HCT116 (cell line): Measurements from ENCODE around the gene SH3GL3. TPM values are rescaled to one million over a fixed set of nuclear protein-coding genes. Genes with fewer than 3 reads are reported as not detected.
A peak's percentile ranks its signal among the peaks of the same experiment; 100 is the strongest.

Experiments used
- ATAC-seq: fragments of 200-7000 bp; cut with Tn5 transposase; 2 replicates; pipeline ENCODE4 v1.9.1; 2020; ENCODE audit warnings: mild to moderate bottlenecking, moderate library complexity
- BruUV-seq: library from RNA; stranded (reverse); fragments of 400-500 nt; replicated peaks from 2 replicates; lab custom pipeline; 2021; lab: Mats Ljungman, UMichigan
- CTCF ChIA-PET: fragments of 300-600 bp; sonication (Branson Sonifier 250); formaldehyde crosslinking; loops from one replicate; lab custom pipeline; 2021; ENCODE audit warnings: antibody characterized with exemption; lab: Charles Lee
- POLR2A ChIA-PET: fragments of 300-600, 350-600 bp; sonication (Branson Sonifier 250); formaldehyde crosslinking; loops from one replicate; lab custom pipeline; 2021; ENCODE audit warnings: antibody characterized with exemption; lab: Charles Lee
- RAD21 ChIA-PET, 2 experiments: fragments of 300-600 bp; sonication (Branson Sonifier 250); formaldehyde crosslinking; loops; one replicate each; lab custom pipeline; 2023; ENCODE audit warnings: low total read pairs in 2 of 2; ENCODE audit not compliant: uncharacterized antibody in 2 of 2, unreplicated experiment in 2 of 2, low non-redundant PET in 1 of 2; lab: Charles Lee
- DNase-seq: peaks from one replicate; pipeline ENCODE4 v3.0.0-alpha.2; 2010; ENCODE audit warnings: low read depth, low spot score
- H2AFZ ChIP-seq: fragments of 200-600 bp; shearing (Covaris generic), sonication (generic); 2 replicates; pipeline ENCODE4 v1.6.1; 2017; ENCODE audit warnings: low read depth, mixed run types, mixed read lengths, antibody characterized with exemption, low read length; ENCODE audit not compliant: poor library complexity, severe bottlenecking
- H3K27ac ChIP-seq: 2 replicates; pipeline ENCODE4 v1.5.1; 2012; ENCODE audit warnings: low read depth, low read length
- H3K27me3 ChIP-seq: fragments of 200-600 bp; sonication (generic); 2 replicates; pipeline ENCODE4 v1.6.1; 2016; ENCODE audit warnings: mixed run types, low read length, mixed read lengths; ENCODE audit not compliant: insufficient read depth
- H3K36me3 ChIP-seq, 2 experiments: fragments of 200-500 bp in 1 of 2; fragments of 200-600 bp in 1 of 2; sonication (Bioruptor generic) in 1 of 2; sonication (generic) in 1 of 2; 2 replicates each; pipeline versions ENCODE4 v1.5.1 to v1.6.1; 2014 to 2016; ENCODE audit warnings: low read length in 2 of 2, inconsistent platforms in 1 of 2, mixed read lengths in 1 of 2, mixed run types in 1 of 2; ENCODE audit not compliant: insufficient read depth in 2 of 2, control insufficient read depth in 1 of 2
- H3K4me1 ChIP-seq, 2 experiments: fragments of 200-600 bp in 1 of 2; sonication (generic) in 1 of 2; 2 replicates each; pipeline versions ENCODE4 v1.5.1 to v1.6.1; 2012 to 2017; ENCODE audit warnings: low read length in 2 of 2, inconsistent platforms in 1 of 2, mild to moderate bottlenecking in 1 of 2, mixed read lengths in 1 of 2, mixed run types in 1 of 2, moderate library complexity in 1 of 2; ENCODE audit not compliant: insufficient read depth in 2 of 2, control insufficient read depth in 1 of 2
- H3K4me2 ChIP-seq: fragments of 200-600 bp; sonication (generic); 2 replicates; pipeline ENCODE4 v1.6.1; 2017; ENCODE audit warnings: mixed run types, low read length, mixed read lengths
- H3K4me3 ChIP-seq, 2 experiments: fragments of 200-600 bp in 1 of 2; sonication (generic) in 1 of 2; replicated peaks in 1 of 2; 2 replicates each; pipeline ENCODE4 v1.5.1; 2011 to 2016; ENCODE audit warnings: low read length in 2 of 2, control low read depth in 1 of 2, low read depth in 1 of 2, mild to moderate bottlenecking in 1 of 2, mixed read lengths in 1 of 2, mixed run types in 1 of 2
- H3K79me2 ChIP-seq: fragments of 200-600 bp; sonication (generic); 2 replicates; pipeline ENCODE4 v1.6.1; 2017; ENCODE audit warnings: mild to moderate bottlenecking, mixed run types, low read length, moderate library complexity, mixed read lengths; ENCODE audit not compliant: insufficient read depth
- H3K9ac ChIP-seq: fragments of 200-600 bp; sonication (generic); 2 replicates; pipeline ENCODE4 v1.6.1; 2016; ENCODE audit warnings: low read length, mixed read lengths
- H3K9me2 ChIP-seq: fragments of 200-600 bp; sonication (generic), shearing (Covaris generic); 2 replicates; pipeline ENCODE4 v1.6.1; 2017; ENCODE audit warnings: mixed run types, mild to moderate bottlenecking, moderate library complexity; ENCODE audit not compliant: insufficient read depth
- H3K9me3 ChIP-seq, 2 experiments: fragments of 200-500 bp in 1 of 2; fragments of 200-600 bp in 1 of 2; sonication (Bioruptor generic) in 1 of 2; sonication (generic) in 1 of 2; 2 replicates each; pipeline ENCODE4 v1.6.1; 2014 to 2017; ENCODE audit warnings: low read length in 2 of 2, mixed read lengths in 2 of 2, inconsistent platforms in 1 of 2, low read depth in 1 of 2, mild to moderate bottlenecking in 1 of 2, mixed run types in 1 of 2, moderate library complexity in 1 of 2; ENCODE audit not compliant: control insufficient read depth in 1 of 2, insufficient read depth in 1 of 2
- H4K20me1 ChIP-seq: fragments of 200-600 bp; sonication (generic), shearing (Covaris generic); 2 replicates; pipeline ENCODE4 v1.6.1; 2017; ENCODE audit warnings: mixed run types, mild to moderate bottlenecking, moderate library complexity; ENCODE audit not compliant: insufficient read depth
- CEBPB ChIP-seq: IDR thresholded peaks from 2 replicates; pipeline ENCODE4 v1.6.1; 2012; ENCODE audit warnings: low read depth
- ELF1 ChIP-seq: IDR thresholded peaks from 2 replicates; pipeline ENCODE4 v1.6.1; 2012; ENCODE audit warnings: low read depth, borderline replicate concordance
- EZH2 ChIP-seq: fragments of 200-600 bp; sonication (generic); IDR thresholded peaks from 2 replicates; pipeline ENCODE4 v1.6.1; 2017; ENCODE audit warnings: antibody characterized with exemption, mixed run types
- JUND ChIP-seq: IDR thresholded peaks from 2 replicates; pipeline ENCODE4 v1.6.1; 2012
- POLR2A ChIP-seq: IDR thresholded peaks from 2 replicates; pipeline ENCODE4 v1.7.0; 2011; ENCODE audit warnings: borderline replicate concordance; ENCODE audit not compliant: insufficient read depth, insufficient read length; ENCODE audit errors: extremely low read depth
- POLR2AphosphoS5 ChIP-seq: IDR thresholded peaks from 2 replicates; pipeline ENCODE4 v1.6.1; 2011; ENCODE audit warnings: mild to moderate bottlenecking, low read depth, low read length, moderate library complexity
- RAD21 ChIP-seq: IDR thresholded peaks from 2 replicates; pipeline ENCODE4 v1.6.1; 2012; ENCODE audit warnings: low read depth, mild to moderate bottlenecking
- SP1 ChIP-seq: IDR thresholded peaks from 2 replicates; pipeline ENCODE4 v1.6.1; 2012; ENCODE audit warnings: low read depth
- SRF ChIP-seq: IDR thresholded peaks from 2 replicates; pipeline ENCODE4 v1.6.1; 2012; ENCODE audit warnings: low read depth
- YY1 ChIP-seq: IDR thresholded peaks from 2 replicates; pipeline ENCODE4 v1.6.1; 2011; ENCODE audit warnings: low read length, low read depth, moderate library complexity, mild to moderate bottlenecking; ENCODE audit not compliant: insufficient replicate concordance; ENCODE audit errors: extremely low read depth
- ZFX ChIP-seq: fragments of 450-650 bp; IDR thresholded peaks from 2 replicates; pipeline ENCODE4 v1.6.1; 2017
- ZNF274 ChIP-seq: fragments of 200-500 bp; sonication (Bioruptor generic); IDR thresholded peaks from 2 replicates; pipeline ENCODE4 v1.6.1; 2014; ENCODE audit warnings: mild to moderate bottlenecking, low read depth, low read length, inconsistent platforms
- intact Hi-C: fragments of 100-400 bp; cut with micrococcal nuclease; formaldehyde crosslinking; loops from 2 replicates; pipeline ENCODE4 v1.10.0; 2022
- total RNA-seq: library from RNA; stranded (reverse); gene quantifications from one replicate; pipeline ENCODE4 v1.2.1, GENCODE V29; 2021; ENCODE audit not compliant: unreplicated experiment
- TF ChIP-seq, protein P1 (sequence below), 3 experiments: fragments of 200-600 bp in 1 of 3; sonication (generic) in 1 of 3; IDR thresholded peaks in 2 of 3; conservative IDR thresholded peaks in 1 of 3; 2 replicates each; pipeline ENCODE4 v1.5.1; 2012 to 2017; ENCODE audit warnings: low read depth in 2 of 3, low read length in 2 of 3, antibody characterized with exemption in 1 of 3, borderline replicate concordance in 1 of 3, control low read depth in 1 of 3, mild to moderate bottlenecking in 1 of 3, mixed read lengths in 1 of 3, mixed run types in 1 of 3, moderate library complexity in 1 of 3; ENCODE audit not compliant: insufficient read depth in 1 of 3
- TF ChIP-seq, protein P2 (sequence below): IDR thresholded peaks from 2 replicates; pipeline ENCODE4 v1.6.1; 2012
- TF ChIP-seq, protein P3 (sequence below): IDR thresholded peaks from 2 replicates; pipeline ENCODE4 v1.6.1; 2012
- TF ChIP-seq, protein P4 (sequence below): IDR thresholded peaks from 2 replicates; pipeline ENCODE4 v1.6.1; 2011; ENCODE audit warnings: mild to moderate bottlenecking, low read length, moderate library complexity; ENCODE audit not compliant: insufficient replicate concordance; ENCODE audit errors: extremely low read depth

The SH3GL3 gene
- total RNA-seq, 1 experiment from 2014 or later, result 1.3 TPM

DNA sequence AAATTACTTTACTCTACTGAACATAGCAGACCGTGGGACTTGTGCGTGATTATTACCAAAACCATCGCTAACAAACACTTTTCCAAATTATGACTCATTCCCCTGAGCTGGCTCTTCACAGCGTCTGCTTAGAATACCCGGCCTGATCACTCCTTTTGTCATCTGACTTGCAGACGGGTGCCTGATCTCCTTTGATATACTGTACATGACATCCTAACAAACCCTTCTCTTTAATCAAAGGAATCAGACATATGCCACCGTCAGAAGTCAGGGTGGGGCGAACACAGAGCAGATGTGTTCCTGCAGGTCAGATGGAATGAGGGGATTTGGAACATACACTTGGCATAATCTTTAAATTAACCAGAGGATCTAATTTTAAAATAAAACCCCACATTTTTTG, 48.5 kb upstream of the SH3GL3 start:
- Histone ChIP-seq H3K9me2 (no peaks in the 10 kb centered on the region), H3K9me3 (no peaks in the 10 kb centered on the region), H2AFZ (peak overlapping the region; percentile 18), H4K20me1 (no peaks in the 10 kb centered on the region), H3K4me3 (no peak overlapping the region), H3K27ac (no peak overlapping the region), H3K4me1 (peaks cover 0 to 4% of the 10 kb centered on the region in 2 experiments; a peak in 2 of 4 replicates), H3K27me3 (peaks cover 3% of the 10 kb centered on the region; the same call in 1 of the 2 replicates), H3K9ac (no peak overlapping the region), H3K4me2 (no peak overlapping the region), H3K36me3 (no peaks in the 10 kb centered on the region), H3K79me2 (no peaks in the 10 kb centered on the region)
- BruUV-seq, result no TSS peak
- no peak for DNase-seq
- POLR2A ChIA-PET, result no interaction called here
- CTCF ChIA-PET, result no interaction called here
- TF ChIP-seq JUND (no peak), ELF1 (no peak), CEBPB (no peak), ZNF274 (no peak), YY1 (no peak), SRF (no peak), EZH2 (no peak), POLR2A (no peak), POLR2AphosphoS5 (no peak), RAD21 (no peak), ZFX (no peak), SP1 (no peak)
- TF ChIP-seq, protein P1, sequence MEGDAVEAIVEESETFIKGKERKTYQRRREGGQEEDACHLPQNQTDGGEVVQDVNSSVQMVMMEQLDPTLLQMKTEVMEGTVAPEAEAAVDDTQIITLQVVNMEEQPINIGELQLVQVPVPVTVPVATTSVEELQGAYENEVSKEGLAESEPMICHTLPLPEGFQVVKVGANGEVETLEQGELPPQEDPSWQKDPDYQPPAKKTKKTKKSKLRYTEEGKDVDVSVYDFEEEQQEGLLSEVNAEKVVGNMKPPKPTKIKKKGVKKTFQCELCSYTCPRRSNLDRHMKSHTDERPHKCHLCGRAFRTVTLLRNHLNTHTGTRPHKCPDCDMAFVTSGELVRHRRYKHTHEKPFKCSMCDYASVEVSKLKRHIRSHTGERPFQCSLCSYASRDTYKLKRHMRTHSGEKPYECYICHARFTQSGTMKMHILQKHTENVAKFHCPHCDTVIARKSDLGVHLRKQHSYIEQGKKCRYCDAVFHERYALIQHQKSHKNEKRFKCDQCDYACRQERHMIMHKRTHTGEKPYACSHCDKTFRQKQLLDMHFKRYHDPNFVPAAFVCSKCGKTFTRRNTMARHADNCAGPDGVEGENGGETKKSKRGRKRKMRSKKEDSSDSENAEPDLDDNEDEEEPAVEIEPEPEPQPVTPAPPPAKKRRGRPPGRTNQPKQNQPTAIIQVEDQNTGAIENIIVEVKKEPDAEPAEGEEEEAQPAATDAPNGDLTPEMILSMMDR (IDR thresholded peaks at IDR 0.05 in 2 of 3, conservative IDR thresholded peaks at IDR 0.05 in 1 of 3; ENCODE audit: borderline replicate concordance in 1 of 3, insufficient read depth in 1 of 3, low read depth in 2 of 3, low read length in 2 of 3), result no peak
- TF ChIP-seq, protein P2, sequence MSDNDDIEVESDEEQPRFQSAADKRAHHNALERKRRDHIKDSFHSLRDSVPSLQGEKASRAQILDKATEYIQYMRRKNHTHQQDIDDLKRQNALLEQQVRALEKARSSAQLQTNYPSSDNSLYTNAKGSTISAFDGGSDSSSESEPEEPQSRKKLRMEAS, result no peak
- TF ChIP-seq, protein P3, sequence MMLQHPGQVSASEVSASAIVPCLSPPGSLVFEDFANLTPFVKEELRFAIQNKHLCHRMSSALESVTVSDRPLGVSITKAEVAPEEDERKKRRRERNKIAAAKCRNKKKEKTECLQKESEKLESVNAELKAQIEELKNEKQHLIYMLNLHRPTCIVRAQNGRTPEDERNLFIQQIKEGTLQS, result no peak
- TF ChIP-seq, protein P4, sequence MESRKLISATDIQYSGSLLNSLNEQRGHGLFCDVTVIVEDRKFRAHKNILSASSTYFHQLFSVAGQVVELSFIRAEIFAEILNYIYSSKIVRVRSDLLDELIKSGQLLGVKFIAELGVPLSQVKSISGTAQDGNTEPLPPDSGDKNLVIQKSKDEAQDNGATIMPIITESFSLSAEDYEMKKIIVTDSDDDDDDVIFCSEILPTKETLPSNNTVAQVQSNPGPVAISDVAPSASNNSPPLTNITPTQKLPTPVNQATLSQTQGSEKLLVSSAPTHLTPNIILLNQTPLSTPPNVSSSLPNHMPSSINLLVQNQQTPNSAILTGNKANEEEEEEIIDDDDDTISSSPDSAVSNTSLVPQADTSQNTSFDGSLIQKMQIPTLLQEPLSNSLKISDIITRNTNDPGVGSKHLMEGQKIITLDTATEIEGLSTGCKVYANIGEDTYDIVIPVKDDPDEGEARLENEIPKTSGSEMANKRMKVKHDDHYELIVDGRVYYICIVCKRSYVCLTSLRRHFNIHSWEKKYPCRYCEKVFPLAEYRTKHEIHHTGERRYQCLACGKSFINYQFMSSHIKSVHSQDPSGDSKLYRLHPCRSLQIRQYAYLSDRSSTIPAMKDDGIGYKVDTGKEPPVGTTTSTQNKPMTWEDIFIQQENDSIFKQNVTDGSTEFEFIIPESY, result no peak
- no peak for ATAC-seq
- RAD21 ChIA-PET, result no interaction called here
- intact Hi-C loops, result no loop called here
